ENCODE data around the gene HPCAL4.

Gene HPCAL4

GRCh38 chr1:39635205-39635870 lies 55.9 kb downstream of the HPCAL4 start:
- ChIA-PET POLR2A (no interaction called here), CTCF (interaction anchor here (0.6 to 5.5 kb wide), 9 partner anchors 9 to 34 kb away, joined by 3 to 44 read pairs (median 5); no protein-coding TSS in a partner anchor)
- DNase-seq (ENCODE audit: extremely low spot score), result no peak
- TF ChIP-seq, protein P1, sequence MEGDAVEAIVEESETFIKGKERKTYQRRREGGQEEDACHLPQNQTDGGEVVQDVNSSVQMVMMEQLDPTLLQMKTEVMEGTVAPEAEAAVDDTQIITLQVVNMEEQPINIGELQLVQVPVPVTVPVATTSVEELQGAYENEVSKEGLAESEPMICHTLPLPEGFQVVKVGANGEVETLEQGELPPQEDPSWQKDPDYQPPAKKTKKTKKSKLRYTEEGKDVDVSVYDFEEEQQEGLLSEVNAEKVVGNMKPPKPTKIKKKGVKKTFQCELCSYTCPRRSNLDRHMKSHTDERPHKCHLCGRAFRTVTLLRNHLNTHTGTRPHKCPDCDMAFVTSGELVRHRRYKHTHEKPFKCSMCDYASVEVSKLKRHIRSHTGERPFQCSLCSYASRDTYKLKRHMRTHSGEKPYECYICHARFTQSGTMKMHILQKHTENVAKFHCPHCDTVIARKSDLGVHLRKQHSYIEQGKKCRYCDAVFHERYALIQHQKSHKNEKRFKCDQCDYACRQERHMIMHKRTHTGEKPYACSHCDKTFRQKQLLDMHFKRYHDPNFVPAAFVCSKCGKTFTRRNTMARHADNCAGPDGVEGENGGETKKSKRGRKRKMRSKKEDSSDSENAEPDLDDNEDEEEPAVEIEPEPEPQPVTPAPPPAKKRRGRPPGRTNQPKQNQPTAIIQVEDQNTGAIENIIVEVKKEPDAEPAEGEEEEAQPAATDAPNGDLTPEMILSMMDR (IDR thresholded peaks at IDR 0.05; ENCODE audit: control extremely low read depth, extremely low read depth, low read depth, missing control alignments), result no peak

DNA sequence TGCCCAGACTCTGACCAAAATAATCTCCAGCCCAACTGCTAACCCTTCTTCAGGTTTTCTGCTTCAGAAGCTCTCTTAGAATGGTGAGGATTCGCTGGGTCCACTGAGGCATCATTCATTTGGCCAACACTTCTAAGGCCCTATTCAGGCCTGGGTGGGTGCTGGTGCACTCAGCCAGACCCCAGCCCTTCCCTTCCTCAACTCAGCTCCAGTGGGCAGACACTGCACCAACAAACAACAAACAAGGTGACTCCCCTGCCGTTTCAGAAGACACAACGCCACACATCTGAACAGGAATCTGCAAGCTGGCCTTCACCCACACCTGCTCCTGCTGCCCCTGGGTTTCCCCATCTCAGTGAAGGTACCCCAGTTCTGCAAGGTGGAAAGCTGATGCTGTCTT lies 57.8 kb downstream of the HPCAL4 start:
- TF ChIP-seq, protein P1 (IDR thresholded peaks at IDR 0.05; ENCODE audit: control extremely low read depth, extremely low read depth, low read depth, missing control alignments), result no peak
- CTCF ChIA-PET, result interaction anchor here (1.1 to 4.5 kb wide), 4 partner anchors 12 to 165 kb away, joined by 3 to 30 read pairs (median 4); no protein-coding TSS in a partner anchor
- DNase-seq (ENCODE audit: extremely low spot score), result no peak
- POLR2A ChIA-PET, result no interaction called here

- ChIA-PET POLR2A (no interaction called here), CTCF (interaction anchor here (0.8 to 4.5 kb wide), 6 partner anchors 9 to 166 kb away, joined by 3 to 30 read pairs (median 3); no protein-coding TSS in a partner anchor)
- TF ChIP-seq, protein P1 (IDR thresholded peaks at IDR 0.05; ENCODE audit: control extremely low read depth, extremely low read depth, low read depth, missing control alignments), result no peak
- no peak for DNase-seq (ENCODE audit: extremely low spot score)
Measured at GRCh38 chr1:39632682-39633417, 58.4 kb downstream of the HPCAL4 start.

GRCh38 chr1:39632323-39632681 lies 58.9 kb downstream of the HPCAL4 start:
- ChIA-PET POLR2A (no interaction called here), CTCF (interaction anchor here (0.8 to 4.5 kb wide), 4 partner anchors 9 to 27 kb away, joined by 3 to 30 read pairs (median 4); no protein-coding TSS in a partner anchor)
- TF ChIP-seq, protein P1 (IDR thresholded peaks at IDR 0.05; ENCODE audit: control extremely low read depth, extremely low read depth, low read depth, missing control alignments), result no peak
- no peak for DNase-seq (ENCODE audit: extremely low spot score)

GRCh38 chr1:39631361-39632322 lies 59.6 kb downstream of the HPCAL4 start:
- ChIA-PET CTCF (interaction anchor here (0.8 to 4.5 kb wide), 6 partner anchors 8 to 28 kb away, joined by 3 to 30 read pairs (median 6); no protein-coding TSS in a partner anchor), POLR2A (no interaction called here)
- DNase-seq (ENCODE audit: extremely low spot score), result no peak
- TF ChIP-seq, protein P1 (IDR thresholded peaks at IDR 0.05; ENCODE audit: control extremely low read depth, extremely low read depth, low read depth, missing control alignments), result no peak
